T-helper 22 cell (primary cell): ENCODE data around the gene EPB41L4A.
"Not testable (repeated sequence)": the region's sequence is repeated elsewhere in the genome, so short reads cannot be mapped to it uniquely, and the experiment has no call there.

Source experiments
- DNase-seq: peaks from one replicate; pipeline ENCODE4 v3.0.0-alpha.2; 2020; ENCODE audit warnings: low read depth

EPB41L4A gene

DNA sequence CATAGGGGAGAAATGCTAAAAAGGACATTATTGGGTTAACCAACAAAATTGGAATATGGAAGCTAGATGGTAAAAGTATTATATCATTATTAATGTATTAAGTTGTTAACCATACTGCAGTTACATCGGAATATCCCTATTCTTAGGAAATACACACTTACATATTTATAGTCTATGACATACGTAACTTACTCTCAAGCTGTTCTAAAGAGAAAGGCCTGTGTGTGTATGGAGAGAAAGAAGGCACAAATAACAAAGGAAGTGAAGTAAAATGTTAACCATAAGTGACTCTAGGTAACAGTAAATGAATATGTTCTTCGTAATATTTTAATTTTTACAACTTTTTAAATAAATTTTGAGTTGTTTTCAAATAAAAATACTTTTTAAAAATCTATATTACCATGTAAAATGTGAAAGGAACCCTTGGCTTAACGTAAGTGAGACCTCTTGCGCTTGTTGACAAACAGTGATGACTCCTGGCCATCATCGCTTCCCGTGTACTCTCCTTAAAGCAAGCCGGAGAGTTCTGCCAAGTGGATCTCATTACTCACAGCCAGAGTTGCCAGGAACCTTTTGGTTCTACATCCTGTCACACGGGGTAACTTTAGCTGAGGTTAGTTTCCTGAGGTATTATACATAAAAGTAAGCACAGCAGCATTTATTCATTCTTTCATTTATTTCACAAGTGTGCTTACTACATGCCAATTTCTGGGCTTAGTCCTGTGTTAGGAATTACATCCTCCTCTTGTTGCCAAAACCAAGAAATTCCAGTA, 165.4 kb downstream of the EPB41L4A start:
- DNase-seq = no peak

DNA sequence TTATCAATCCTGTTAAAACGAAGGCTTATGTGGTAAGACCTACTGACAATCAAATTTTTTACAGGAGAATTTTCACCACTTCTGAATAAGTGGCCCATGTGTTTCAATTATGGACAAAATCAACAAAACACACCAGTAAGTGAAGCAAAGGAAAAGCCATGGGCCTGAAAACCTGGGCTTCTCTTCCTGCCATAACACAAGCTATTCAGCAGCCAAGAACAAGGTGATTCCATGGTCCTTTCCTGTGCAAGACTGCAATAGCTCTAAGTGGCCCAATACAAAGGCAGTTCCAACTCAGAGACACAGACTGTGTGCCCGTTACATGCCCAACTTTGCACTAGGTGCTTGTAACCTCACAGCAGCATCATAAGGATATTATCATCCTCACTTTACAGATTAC, 168.5 kb downstream of the EPB41L4A start:
- no peak for DNase-seq

DNA sequence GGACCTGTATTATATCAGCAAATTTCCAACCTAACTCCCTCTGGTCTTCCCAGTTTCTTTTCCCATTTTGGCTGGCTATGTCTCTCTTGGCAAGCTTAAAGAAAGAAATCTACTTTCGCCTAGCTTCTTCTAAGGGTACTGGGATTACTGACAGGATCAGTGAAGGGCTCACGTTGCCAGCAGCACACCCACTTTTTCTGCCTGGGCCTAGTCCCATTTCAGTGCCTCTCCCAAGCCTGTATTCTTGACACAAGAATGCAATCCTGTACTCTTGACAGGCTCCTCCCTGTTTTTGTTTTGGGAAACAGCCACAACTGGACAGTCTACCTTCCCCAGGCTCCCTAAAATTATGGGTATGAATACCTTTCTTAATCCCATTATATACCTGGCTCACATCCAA, 170.5 kb downstream of the EPB41L4A start:
- DNase-seq = no peak

DNA sequence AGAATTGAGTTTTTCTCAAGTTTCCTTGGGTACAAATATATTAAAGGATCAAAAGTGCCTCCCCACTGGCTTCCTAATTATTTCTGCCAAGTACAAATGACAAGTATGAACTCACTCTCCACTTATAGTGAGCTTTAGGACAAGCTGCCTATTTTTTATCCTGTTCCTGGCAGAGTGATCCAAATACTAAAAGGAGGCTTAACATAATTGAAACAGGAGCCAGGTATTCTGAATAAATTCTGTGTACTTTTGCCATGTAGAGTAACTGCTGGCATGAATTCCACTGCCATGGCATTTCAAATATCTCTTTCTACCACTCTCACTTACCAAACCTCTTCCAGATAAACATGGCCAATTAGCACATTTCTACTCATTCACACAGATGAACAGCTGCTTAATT, 171.1 kb downstream of the EPB41L4A start:
- no peak for DNase-seq

DNA sequence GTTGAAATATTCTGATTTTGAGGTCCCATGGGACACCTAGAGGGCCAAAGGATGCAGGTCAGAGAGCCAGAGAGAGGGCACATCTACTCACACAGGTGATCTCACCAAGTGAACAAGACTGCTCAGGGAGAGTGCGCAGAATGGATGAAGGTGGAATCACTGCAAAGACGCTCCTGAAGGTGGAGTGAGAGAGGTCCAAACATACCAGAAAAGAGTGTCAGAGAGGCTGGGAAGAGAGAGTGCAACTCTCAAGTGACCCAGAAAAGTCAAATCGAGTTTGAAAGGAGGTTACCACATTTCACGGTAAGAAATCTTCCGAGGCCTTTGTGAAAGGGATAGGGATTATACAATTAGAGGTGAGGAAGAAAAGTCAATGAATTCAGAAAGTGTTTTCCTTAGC, 173.4 kb downstream of the EPB41L4A start:
- DNase-seq = no peak

DNA sequence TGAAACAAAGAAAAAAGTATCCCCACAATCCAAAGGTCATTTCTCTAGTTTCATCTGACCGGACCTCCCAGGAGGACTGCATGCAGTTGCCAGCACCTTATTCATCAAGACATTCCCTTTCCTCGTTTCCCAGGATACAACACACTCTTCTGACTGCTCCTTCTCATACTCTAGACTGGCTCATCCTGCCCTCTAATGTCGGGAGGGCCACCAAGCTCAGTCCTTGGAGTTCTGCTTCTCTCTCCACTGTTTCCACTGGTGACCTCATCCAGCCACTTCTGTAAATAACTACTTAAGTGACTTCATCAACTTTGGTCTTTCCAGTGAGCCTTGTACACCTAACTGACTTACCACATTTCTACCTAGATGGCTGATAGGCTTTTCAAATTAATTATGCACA, 179.1 kb downstream of the EPB41L4A start:
- no peak for DNase-seq

DNA sequence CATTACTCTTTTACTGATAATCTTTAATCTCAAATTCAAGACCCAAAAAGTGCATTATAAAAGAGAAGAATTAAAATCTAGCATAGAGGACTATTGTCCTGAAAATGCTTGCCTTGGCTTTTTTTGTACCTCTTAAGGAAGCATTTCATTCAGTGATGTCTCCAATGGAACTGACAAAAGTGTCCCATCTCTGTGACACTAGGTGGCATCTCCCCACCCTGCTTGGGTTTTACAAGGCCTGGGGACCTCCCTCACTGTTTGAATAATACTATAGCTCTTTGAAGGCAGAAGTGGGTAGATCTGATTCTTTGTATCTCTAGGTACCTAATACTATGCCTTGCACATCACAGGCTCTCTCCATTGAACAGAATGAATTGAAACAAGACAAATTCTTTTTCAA, 180.6 kb downstream of the EPB41L4A start:
- DNase-seq = no peak

DNA sequence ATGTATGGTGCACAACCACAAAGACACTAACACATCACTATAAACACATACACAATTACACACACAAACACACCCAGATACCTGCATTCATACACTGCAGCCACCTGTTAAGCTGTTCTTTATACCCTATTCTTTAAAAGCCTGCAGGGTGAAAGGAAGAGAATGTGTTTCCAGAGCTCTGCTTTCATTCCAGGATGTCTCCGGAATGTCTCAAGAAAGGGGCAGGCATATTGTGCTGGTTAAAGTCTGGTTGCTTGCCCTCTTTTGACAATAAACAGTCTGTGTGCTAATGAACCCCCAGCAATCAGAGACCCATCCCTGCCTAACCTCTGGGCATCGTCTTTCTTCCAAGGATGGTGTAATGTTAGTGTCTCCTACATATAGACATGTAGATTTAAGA, 181.6 kb downstream of the EPB41L4A start:
- DNase-seq = no peak

DNA sequence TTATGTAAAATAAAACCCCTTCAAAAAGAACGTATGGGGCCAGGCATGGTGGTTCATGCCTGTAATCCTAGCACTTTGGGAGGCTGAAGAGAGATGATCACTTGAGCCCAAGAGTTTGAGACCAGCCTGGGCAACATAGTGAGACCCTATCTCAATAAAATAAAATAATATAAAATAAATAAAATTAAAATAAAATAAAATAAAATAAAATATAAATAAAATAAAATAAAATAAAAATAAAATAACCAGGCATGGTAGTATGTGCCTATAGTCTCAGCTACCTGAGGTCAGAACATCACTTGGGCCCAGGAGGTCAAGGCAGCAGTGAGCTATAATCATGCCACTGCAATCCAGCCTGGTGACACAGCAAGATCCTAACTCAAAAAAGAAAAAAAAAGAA, 185.1 kb downstream of the EPB41L4A start:
- DNase-seq = no peak

DNA sequence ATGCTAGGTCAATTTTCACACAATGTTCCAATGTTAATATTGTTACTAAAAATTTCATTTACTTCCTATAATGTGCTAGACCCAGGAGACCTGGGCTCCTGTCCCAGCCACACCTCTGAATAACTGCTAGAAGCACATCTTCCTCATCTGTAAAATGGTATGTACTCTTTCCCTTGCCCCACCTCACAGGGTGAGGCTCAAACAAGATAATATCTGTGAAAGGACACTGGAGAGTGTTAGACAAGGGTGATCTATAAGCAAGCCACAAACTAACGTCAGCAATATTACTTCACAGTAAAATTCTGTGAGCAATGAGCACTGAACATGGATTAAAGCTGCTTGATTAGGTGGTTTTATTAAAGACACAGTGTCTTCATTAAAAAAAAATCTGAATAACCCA, 186.4 kb downstream of the EPB41L4A start:
- no peak for DNase-seq

DNA sequence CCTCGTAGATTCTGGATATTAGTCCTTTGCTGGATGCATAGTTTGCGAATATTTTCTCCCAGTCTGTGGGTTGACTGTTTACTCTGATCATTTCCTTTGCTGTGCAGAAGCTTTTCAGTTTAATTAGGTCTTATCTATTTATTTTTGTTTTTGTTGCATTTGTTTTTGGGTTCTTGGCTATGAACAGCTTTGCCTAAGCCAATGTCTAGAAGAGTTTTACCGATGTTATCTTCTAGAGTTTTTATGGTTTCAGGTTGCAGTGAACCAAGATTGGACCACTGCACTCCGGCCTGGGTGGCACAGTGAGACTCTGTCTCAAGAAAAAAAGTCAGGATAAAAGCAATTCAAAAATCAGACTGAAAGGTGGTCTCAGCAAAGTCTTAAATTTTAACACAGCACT, 188.5 kb downstream of the EPB41L4A start:
- no peak for DNase-seq

DNA sequence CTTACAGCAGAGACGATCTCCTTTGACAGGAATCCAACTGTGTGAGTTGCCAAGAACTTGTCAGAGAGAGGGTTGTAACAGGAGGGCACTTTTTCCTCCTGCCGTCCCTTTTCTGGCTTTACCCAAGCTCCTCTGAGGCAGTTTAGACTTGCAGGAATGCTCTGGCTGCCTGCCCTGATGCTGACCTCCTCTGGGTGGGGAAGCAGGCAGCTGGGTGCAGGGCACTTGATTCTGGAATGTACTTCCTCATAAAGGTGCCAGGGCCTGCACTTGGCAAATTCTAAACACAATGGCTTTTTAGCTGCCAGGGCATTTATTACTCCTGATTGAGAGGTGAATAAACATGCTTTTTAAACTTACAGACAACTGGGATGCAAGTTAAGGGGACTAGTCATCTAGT, 190.4 kb downstream of the EPB41L4A start:
- no peak for DNase-seq

DNA sequence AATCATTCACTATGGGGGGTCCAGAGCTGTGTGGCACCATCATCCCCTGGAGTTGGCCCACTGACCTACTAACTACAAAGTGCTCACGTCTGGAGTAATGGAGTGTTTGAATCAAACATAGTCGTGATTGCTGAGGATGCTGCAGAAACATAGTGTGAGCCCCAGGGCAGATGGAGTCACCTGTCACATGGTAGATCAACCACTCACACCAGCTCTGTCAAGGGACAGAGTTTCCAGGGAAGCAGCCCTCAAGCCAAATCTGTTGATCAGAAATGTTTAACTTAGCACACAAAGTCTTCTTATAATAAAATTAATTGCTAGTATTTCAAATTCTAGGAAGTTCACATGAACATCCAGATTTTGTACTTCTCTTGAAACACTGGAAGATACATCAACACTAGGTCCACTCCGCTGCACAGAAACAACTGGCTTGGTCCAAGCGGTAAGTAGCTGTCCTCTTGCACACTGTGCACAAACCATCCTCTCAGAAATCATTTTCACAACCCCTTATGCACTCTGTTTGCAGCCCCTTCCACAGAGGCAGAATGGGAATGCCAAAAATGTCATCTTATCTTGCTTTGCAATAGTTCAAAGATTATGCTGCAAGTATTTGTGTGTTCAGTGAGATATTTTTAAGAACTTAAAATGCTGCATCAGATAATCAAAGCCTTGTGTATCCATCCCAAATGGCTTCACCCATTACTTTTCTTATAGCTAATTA, 191.0 kb downstream of the EPB41L4A start:
- no peak for DNase-seq

DNA sequence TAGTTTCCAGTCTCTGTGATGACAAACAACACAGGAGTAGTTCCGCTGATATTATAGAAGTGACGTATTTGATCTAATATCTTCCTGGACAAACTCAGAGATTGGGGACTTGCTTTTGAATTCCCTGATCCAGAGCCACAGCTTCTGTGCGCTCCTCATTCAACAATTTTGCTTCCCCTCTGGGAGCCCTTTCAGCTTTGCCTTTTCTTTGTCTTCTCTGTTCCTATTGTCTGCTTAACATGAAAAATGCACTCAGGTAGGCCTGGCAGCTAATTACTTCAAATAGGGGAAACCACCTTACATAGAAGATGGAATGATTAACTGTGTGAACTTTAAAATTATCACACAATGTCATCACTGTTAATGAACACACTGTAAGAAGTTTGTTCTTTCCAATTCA, 192.9 kb downstream of the EPB41L4A start:
- no peak for DNase-seq

DNA sequence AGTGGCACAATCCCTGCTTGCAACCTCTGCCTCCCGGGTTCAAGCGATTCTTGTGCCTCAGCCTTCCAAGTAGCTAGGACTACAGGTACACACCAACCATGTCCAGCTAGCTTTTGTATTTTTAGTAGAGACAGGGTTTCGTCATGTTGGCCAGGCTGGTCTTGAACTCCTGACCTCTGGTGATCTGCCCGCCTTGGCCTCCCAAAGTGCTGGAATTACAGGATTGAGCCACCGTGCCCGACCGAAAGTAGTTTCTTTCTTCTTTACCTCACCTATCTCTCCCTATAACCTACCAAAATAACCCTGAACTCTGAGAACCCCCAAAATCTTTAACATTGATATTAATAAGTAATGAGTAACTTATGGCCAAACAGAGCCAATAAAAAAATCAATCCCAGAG, 196.1 kb downstream of the EPB41L4A start:
- DNase-seq = not testable (repeated sequence)

DNA sequence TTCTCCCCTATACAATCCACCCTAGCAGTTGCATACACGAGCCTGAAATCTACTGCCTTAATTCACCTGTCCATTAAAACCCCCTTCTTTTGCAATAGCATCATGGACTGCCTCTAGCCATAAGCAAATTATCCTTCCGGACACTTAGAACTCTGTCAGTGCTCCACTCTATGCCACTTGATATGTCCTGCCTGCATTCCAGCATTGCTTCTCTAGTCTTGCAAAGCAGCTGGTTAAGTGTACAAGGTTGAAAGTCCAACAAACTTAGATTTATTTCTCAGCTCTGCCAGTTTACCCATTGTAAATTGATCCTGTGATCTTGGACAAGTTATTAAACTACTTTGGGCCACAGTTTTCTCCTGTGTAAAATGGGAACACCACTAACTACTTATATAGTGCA, 197.9 kb downstream of the EPB41L4A start:
- DNase-seq = no peak

DNA sequence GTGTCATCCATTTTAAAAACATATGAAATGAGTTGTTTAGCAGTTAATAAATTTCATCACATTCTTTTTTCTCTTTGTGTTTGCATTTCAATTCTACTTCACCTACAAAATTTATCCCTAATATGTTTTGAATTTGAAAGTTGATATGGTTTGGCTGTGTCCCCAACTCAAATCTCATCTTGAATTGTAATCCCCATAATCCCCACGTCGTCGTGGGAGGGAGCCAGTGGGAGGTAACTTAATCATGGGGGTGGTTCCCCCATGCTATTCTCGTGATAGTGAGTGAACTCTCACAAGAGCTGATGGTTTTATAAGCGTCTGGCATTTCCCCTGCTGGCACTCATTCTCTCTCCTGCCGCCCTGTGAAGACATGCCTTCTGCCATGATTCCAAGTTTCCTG, 200.1 kb downstream of the EPB41L4A start:
- DNase-seq = no peak

DNA sequence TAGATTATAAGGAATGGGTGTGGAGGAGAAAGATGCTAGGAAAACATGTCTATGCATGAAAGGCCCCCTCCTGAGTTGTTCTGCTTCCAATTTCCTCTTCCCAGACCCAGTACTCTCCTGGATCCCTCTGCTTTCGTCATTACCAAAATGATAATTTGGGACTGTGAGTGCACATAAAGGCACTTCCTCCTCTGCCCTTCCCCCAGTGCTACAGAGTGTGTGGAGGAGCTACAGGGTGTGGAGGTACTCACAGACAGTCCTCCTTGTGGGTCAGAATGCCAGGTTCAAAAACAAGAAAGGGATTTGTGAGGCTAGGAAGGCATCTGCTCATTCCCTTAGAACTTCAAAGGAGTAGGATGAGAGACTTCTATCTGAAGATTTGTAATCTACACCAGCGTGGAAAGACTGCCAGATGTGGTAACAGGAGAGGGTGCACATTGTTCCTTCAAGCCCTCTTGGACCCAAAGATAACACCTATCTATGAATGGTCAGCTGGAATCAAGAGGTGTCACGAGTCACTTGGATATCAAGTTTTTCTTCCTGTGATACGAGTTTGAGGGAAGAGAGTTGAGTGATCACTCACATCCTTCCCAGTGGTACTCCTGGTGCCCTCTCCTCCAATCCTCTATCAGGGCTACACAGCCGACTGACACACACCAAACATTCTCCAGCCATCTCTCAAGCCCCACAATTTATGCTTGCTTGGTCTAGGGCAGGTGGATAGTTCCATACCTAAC, 201.1 kb downstream of the EPB41L4A start:
- DNase-seq = no peak

DNA sequence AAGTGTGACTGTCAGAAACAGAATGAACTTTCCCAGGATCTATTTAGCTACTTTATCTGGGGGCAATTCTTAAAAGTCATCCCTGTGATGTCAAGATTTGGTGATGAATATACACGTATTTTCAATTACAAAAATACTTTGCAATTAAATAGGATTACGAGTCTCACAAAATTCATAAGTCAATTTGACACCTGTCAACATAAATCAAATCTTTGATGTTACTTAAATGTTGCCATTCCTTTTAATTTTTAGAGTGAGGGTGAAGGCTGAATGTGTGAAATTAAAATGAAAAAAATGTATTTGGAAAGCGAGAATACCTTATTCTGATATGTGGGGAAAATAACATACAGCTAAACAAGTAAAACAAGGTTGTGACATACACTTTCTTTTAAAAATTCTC, 202.9 kb downstream of the EPB41L4A start:
- no peak for DNase-seq

DNA sequence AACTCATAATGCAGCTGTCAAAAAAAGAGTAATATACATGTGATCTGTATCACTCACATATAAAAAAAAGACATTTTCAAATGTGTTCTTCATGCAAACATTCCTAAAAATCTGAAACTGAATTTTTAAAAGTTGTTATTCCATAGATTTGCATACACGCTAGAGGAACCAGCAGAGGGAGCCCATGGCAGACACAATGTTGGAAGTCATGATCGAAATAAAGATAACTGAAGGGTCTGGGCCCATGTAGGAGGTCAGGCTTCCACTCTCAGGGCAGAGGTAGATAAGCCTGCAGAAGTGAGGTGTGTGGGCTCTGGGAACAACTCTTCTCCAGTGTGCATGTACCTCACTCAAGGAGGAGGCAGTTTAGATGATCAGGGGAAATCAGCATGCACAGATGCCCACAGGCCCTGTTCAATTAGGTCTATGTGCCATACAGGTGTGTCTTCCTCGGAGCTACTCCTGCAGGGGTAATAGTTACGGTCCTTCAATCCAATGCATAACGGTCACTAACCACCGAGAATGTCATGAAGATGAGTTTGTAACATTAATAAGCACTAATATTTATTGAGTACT, 208.6 kb downstream of the EPB41L4A start:
- no peak for DNase-seq

DNA sequence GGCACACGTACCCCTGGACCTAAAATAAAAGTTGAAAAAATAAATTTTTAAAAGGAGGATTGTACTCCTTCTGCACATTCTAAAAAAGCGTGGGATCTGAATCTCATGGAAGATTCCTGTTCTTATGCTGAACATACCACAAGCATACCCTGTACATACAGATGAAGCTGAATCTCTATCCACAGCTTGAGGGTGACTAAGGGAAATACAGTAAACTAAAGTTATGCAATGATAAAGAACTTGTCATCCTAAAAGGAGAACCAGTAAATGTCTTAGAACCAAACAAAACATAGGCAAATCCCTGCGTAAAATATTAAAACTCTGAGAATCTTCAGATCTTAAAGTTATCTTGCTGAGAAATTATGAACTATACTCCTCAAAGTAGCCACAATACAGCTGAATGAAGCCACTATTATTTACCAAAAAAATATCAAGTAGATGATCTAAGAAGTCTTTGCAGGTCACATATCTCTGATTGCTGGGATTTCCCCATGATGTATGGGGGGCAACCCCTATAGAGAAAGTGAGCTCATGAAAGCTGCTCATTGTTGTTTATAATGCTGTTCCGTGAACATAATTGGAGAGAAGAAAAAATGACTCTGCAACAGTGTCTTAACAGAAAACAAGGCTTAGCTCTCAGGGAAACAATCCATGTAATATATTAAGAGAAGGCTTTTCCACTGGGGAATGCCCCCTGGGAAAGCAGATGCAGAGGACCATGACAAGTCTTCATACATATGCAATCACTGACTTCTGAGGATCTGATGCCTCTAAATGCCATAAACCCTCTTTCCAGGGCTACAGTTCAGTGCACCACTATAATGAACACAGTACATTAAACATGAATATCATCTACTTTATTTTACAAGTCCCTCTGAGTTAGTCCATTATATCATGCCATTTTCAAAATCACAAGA, 210.1 kb downstream of the EPB41L4A start:
- DNase-seq = no peak

DNA sequence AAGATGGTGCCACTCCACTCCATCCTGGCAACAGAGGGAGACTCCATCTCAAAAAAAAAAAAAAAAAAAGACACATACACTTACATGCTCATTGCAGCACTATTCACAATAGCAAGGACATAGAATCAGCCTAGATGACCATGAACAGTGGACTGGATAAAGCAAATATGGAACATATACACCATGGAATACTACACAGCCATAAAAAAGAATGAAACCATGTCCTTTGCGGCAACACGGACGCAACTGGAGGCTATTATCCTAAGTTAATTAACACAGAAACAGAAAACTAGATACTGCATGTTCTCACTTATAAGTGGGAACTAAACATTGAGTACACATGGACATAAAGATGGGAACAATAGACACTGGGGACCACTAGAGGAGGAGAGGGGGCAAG, 210.9 kb downstream of the EPB41L4A start:
- not testable (repeated sequence) for DNase-seq
